Endothelial cell of umbilical vein (primary cell): ENCODE measurements around the gene ARHGEF9.

ENCODE experiments used
- EZH2 ChIP-seq: IDR thresholded peaks from 2 replicates; pipeline ENCODE4 v1.6.1; 2012; ENCODE audit warnings: borderline replicate concordance, low read depth, mild to moderate bottlenecking, moderate library complexity, low read length, inconsistent platforms; ENCODE audit not compliant: severe bottlenecking
- FOS ChIP-seq: IDR thresholded peaks from 2 replicates; pipeline ENCODE4 v1.6.1; 2011; ENCODE audit warnings: mild to moderate bottlenecking, low read length, moderate library complexity, borderline replicate concordance; ENCODE audit not compliant: insufficient read depth
- JUN ChIP-seq: IDR thresholded peaks from 2 replicates; pipeline ENCODE4 v1.6.1; 2011; ENCODE audit warnings: borderline replicate concordance, low read depth; ENCODE audit not compliant: insufficient read length, insufficient read depth
- POLR2A ChIP-seq: IDR thresholded peaks from 2 replicates; pipeline ENCODE4 v1.6.1; 2012; ENCODE audit warnings: low read depth, mild to moderate bottlenecking, control low read depth, low read length
- POLR2AphosphoS5 ChIP-seq: IDR thresholded peaks from 2 replicates; pipeline ENCODE4 v1.6.1; 2012; ENCODE audit warnings: low read depth, mild to moderate bottlenecking, control low read depth, low read length, moderate library complexity; ENCODE audit not compliant: insufficient read depth
- TF ChIP-seq, protein P1 (sequence below), 2 donors: IDR thresholded peaks; 1 replicate in 1 of 2; 2 replicates in 1 of 2; pipeline ENCODE4 v1.5.1; 2011; ENCODE audit warnings: low read length in 2 of 2, mild to moderate bottlenecking in 2 of 2, moderate library complexity in 2 of 2, control low read depth in 1 of 2, inconsistent platforms in 1 of 2, low read depth in 1 of 2; ENCODE audit not compliant: insufficient read depth in 1 of 2; ENCODE audit errors: extremely low read depth in 1 of 2
- TF ChIP-seq, protein P2 (sequence below): IDR thresholded peaks from 2 replicates; pipeline ENCODE4 v1.6.1; 2011; ENCODE audit not compliant: insufficient read depth, insufficient read length

GRCh38 chrX:63768760-63769159 is 16.3 kb downstream of the ARHGEF9 start:
- TF ChIP-seq, protein P1, sequence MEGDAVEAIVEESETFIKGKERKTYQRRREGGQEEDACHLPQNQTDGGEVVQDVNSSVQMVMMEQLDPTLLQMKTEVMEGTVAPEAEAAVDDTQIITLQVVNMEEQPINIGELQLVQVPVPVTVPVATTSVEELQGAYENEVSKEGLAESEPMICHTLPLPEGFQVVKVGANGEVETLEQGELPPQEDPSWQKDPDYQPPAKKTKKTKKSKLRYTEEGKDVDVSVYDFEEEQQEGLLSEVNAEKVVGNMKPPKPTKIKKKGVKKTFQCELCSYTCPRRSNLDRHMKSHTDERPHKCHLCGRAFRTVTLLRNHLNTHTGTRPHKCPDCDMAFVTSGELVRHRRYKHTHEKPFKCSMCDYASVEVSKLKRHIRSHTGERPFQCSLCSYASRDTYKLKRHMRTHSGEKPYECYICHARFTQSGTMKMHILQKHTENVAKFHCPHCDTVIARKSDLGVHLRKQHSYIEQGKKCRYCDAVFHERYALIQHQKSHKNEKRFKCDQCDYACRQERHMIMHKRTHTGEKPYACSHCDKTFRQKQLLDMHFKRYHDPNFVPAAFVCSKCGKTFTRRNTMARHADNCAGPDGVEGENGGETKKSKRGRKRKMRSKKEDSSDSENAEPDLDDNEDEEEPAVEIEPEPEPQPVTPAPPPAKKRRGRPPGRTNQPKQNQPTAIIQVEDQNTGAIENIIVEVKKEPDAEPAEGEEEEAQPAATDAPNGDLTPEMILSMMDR (IDR thresholded peaks at IDR 0.05; ENCODE audit: extremely low read depth in 1 of 2, insufficient read depth in 1 of 2, low read depth in 1 of 2, low read length in 2 of 2): no peak
- TF ChIP-seq JUN: no peak
- TF ChIP-seq, protein P2, sequence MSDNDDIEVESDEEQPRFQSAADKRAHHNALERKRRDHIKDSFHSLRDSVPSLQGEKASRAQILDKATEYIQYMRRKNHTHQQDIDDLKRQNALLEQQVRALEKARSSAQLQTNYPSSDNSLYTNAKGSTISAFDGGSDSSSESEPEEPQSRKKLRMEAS: no peak
- no peak for TF ChIP-seq POLR2AphosphoS5
- no peak for TF ChIP-seq POLR2A
- TF ChIP-seq EZH2: no peak
- no peak for TF ChIP-seq FOS
